ENCODE results near the gene CCDC86.

DNA sequence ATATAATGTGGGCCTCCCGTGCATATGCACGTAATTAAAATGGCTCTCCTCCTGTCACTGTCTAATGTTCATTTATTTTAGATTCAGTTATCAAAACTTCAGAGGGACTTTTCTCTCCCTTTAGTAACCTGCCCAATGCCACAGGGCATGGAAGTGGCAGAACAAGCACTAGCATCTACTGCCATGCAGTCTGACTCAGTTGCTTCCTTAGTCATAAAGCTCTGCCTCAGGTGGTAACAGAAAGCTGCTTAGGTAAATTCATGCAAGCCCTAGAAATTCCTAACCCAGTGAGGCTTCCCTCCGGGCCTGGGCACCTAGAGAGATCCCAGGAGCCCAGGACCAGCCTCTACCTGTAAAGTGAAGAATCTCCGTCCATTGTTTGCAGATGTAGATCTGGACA lies 55.6 kb downstream of the CCDC86 start:
- TF ChIP-seq, protein P1, sequence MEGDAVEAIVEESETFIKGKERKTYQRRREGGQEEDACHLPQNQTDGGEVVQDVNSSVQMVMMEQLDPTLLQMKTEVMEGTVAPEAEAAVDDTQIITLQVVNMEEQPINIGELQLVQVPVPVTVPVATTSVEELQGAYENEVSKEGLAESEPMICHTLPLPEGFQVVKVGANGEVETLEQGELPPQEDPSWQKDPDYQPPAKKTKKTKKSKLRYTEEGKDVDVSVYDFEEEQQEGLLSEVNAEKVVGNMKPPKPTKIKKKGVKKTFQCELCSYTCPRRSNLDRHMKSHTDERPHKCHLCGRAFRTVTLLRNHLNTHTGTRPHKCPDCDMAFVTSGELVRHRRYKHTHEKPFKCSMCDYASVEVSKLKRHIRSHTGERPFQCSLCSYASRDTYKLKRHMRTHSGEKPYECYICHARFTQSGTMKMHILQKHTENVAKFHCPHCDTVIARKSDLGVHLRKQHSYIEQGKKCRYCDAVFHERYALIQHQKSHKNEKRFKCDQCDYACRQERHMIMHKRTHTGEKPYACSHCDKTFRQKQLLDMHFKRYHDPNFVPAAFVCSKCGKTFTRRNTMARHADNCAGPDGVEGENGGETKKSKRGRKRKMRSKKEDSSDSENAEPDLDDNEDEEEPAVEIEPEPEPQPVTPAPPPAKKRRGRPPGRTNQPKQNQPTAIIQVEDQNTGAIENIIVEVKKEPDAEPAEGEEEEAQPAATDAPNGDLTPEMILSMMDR (conservative IDR thresholded peaks at IDR 0.05): no peak
- TF ChIP-seq ZFX (IDR thresholded peaks at IDR 0.05): no peak
